Measurements from ENCODE around the gene TRIM17.
A peak's percentile ranks its signal among the peaks of the same experiment; 100 is the strongest.

TRIM17 gene

DNA sequence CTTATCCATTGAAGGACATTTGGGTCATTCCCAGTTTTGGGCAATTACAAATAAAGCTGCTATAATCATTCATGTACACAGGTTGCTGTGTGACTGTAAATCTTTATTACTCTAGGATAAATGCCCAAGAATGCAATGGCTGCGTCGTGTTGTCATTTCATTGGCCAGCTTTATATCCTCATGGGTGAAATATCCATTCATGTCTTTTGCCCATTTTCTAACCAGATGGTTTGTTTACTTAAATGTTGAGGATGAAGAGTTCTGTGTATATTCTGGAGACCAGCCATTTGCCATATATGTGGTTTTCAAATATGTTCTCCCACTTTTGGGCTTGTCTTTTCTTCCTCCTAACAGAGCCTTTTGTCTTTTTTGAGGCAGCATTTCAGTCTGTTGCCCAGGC lies 35.3 kb downstream of the TRIM17 start:
- no peak overlapping the region for H3K9ac ChIP-seq (ENCODE audit: low read depth, low read length)
- H3K9me3 ChIP-seq (ENCODE audit: control insufficient read depth, insufficient read depth, low read length) = no peaks in the 10 kb centered on the region
- H3K27me3 ChIP-seq (ENCODE audit: control insufficient read depth, insufficient read depth, low read length) = peaks cover 27% of the 10 kb centered on the region
- H3K36me3 ChIP-seq (ENCODE audit: control insufficient read depth, insufficient read depth, low read length) = no peaks in the 10 kb centered on the region
- no peaks in the 10 kb centered on the region for H3K4me1 ChIP-seq (ENCODE audit: control insufficient read depth, insufficient read depth, low read length)
- no peak overlapping the region for H3K4me3 ChIP-seq (ENCODE audit: low read depth, low read length)

DNA sequence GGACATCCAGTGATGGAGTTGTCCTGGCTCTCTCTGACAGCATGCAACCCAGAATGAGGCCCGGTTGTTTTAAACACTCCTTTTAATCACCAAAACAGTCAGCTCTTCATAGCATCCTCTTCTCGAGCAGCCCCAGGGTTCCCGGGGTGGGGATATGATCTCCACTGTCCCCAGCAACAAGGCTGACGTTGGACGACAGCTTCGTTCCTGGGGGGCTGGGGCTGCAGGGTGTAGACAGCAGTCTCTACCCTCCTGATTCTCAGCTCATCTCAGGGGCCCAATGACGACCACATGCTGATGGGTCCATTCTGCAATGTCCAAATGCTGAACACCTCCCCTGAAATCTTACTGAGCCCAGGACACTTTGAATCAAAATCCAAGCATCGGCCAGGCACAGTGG lies 37.0 kb downstream of the TRIM17 start:
- Histone ChIP-seq H3K9me3 (ENCODE audit: control insufficient read depth, insufficient read depth, low read length) (no peaks in the 10 kb centered on the region), H3K4me3 (ENCODE audit: low read depth, low read length) (no peak overlapping the region), H3K27me3 (ENCODE audit: control insufficient read depth, insufficient read depth, low read length) (peaks cover 27% of the 10 kb centered on the region), H3K36me3 (ENCODE audit: control insufficient read depth, insufficient read depth, low read length) (no peaks in the 10 kb centered on the region), H3K9ac (ENCODE audit: low read depth, low read length) (no peak overlapping the region), H3K4me1 (ENCODE audit: control insufficient read depth, insufficient read depth, low read length) (no peaks in the 10 kb centered on the region)

- H3K27me3 ChIP-seq (ENCODE audit: control insufficient read depth, insufficient read depth, low read length) = peaks cover 27% of the 10 kb centered on the region
- no peaks in the 10 kb centered on the region for H3K36me3 ChIP-seq (ENCODE audit: control insufficient read depth, insufficient read depth, low read length)
- H3K9me3 ChIP-seq (ENCODE audit: control insufficient read depth, insufficient read depth, low read length) = no peaks in the 10 kb centered on the region
- H3K9ac ChIP-seq (ENCODE audit: low read depth, low read length) = no peak overlapping the region
- peak overlapping the region; percentile 49 for H3K4me3 ChIP-seq (ENCODE audit: low read depth, low read length)
- H3K4me1 ChIP-seq (ENCODE audit: control insufficient read depth, insufficient read depth, low read length) = no peaks in the 10 kb centered on the region
Observed at GRCh38 chr1:228378873-228379460, 37.7 kb downstream of the TRIM17 start.

DNA sequence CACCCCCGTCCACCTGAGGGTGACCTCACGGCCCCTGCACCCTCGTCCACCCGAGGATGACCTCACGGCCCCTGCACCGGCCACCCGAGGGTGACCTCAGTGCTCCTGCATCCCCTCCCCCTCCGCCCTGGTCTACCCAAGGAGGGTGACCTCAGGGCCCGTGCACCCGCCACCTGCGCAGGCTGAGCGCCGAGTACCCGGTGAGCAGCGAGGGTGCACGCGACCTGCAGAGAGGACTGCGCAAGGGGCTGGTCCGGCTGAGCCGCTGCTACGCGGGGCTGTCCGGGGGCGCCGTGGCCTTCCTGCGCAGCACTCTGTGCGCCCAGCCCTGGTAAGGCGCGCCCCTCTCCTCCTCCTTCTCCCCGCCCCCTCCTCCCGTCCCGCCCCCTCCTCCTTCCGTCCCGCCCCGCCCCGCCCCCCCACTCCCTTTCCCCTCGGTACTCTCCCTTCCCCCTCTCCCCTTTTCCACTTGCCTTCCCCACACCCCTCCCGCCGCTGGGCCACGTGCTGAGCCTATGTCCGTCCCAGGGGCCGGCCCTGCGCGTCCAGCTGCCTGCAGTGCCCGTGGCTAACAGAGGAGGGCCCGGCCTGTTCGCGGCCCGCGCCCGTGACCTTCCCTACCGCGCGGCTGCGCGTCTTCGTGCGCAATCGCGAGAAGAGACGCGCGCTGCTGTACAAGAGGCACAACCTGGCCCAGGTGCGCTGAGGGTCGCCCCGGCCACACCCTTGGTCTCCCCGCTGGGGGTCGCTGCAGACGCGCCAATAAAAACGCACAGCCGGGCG lies 38.4 kb downstream of the TRIM17 start:
- Histone ChIP-seq H3K9me3 (ENCODE audit: control insufficient read depth, insufficient read depth, low read length) (no peaks in the 10 kb centered on the region), H3K9ac (ENCODE audit: low read depth, low read length) (no peak overlapping the region), H3K36me3 (ENCODE audit: control insufficient read depth, insufficient read depth, low read length) (no peaks in the 10 kb centered on the region), H3K27me3 (ENCODE audit: control insufficient read depth, insufficient read depth, low read length) (peaks cover 27% of the 10 kb centered on the region), H3K4me1 (ENCODE audit: control insufficient read depth, insufficient read depth, low read length) (no peaks in the 10 kb centered on the region), H3K4me3 (ENCODE audit: low read depth, low read length) (peak overlapping the region; percentile 49)

GRCh38 chr1:228377664-228378089 lies 39.0 kb downstream of the TRIM17 start:
- H3K9me3 ChIP-seq (ENCODE audit: control insufficient read depth, insufficient read depth, low read length) = no peaks in the 10 kb centered on the region
- peaks cover 23% of the 10 kb centered on the region for H3K27me3 ChIP-seq (ENCODE audit: control insufficient read depth, insufficient read depth, low read length)
- H3K9ac ChIP-seq (ENCODE audit: low read depth, low read length) = no peak overlapping the region
- H3K4me3 ChIP-seq (ENCODE audit: low read depth, low read length) = peak overlapping the region; percentile 46
- no peaks in the 10 kb centered on the region for H3K36me3 ChIP-seq (ENCODE audit: control insufficient read depth, insufficient read depth, low read length)
- no peaks in the 10 kb centered on the region for H3K4me1 ChIP-seq (ENCODE audit: control insufficient read depth, insufficient read depth, low read length)

DNA sequence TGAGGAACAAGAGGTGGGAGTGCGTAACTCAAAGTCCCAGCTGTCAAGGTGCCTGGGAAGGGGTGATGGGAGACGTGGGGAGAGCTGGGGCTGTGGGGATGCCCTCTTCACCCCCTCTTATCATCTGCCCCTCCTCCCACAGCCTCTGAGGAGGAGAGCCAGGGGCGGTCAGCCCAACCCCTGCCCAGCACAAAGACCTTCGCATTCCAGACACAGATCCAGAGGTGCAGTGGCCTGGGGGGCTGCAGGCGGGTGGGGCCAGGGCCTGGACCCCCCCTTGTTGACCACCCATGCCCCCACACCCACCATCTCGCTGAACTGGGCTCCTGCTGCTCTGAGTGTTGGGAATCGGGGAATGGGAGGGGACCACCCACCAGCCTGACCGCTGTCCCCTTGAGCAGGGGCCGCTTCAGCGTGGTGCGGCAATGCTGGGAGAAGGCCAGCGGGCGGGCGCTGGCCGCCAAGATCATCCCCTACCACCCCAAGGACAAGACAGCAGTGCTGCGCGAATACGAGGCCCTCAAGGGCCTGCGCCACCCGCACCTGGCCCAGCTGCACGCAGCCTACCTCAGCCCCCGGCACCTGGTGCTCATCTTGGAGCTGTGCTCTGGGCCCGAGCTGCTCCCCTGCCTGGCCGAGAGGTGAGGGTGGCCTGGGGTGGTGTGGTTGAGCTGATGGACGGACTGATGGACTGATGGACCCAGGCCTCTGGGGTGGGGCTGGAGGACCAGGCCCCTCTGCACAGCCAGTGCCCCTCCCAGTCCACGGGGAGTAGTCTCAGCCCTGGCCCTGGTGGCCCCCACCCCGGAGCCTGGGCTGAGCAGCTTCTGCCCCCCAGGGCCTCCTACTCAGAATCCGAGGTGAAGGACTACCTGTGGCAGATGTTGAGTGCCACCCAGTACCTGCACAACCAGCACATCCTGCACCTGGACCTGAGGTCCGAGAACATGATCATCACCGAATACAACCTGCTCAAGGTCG lies 39.7 kb downstream of the TRIM17 start:
- Histone ChIP-seq H3K9me3 (ENCODE audit: control insufficient read depth, insufficient read depth, low read length) (no peaks in the 10 kb centered on the region), H3K9ac (ENCODE audit: low read depth, low read length) (no peak overlapping the region), H3K4me3 (ENCODE audit: low read depth, low read length) (no peak overlapping the region), H3K4me1 (ENCODE audit: control insufficient read depth, insufficient read depth, low read length) (no peaks in the 10 kb centered on the region), H3K27me3 (ENCODE audit: control insufficient read depth, insufficient read depth, low read length) (peaks cover 20% of the 10 kb centered on the region), H3K36me3 (ENCODE audit: control insufficient read depth, insufficient read depth, low read length) (no peaks in the 10 kb centered on the region)

- Histone ChIP-seq H3K4me1 (ENCODE audit: control insufficient read depth, insufficient read depth, low read length) (no peaks in the 10 kb centered on the region), H3K36me3 (ENCODE audit: control insufficient read depth, insufficient read depth, low read length) (no peaks in the 10 kb centered on the region), H3K27me3 (ENCODE audit: control insufficient read depth, insufficient read depth, low read length) (peaks cover 16% of the 10 kb centered on the region), H3K9me3 (ENCODE audit: control insufficient read depth, insufficient read depth, low read length) (no peaks in the 10 kb centered on the region), H3K9ac (ENCODE audit: low read depth, low read length) (no peak overlapping the region), H3K4me3 (ENCODE audit: low read depth, low read length) (no peak overlapping the region)
Observed at GRCh38 chr1:228376262-228376628, 40.4 kb downstream of the TRIM17 start.

GRCh38 chr1:228375578-228376261 lies 40.9 kb downstream of the TRIM17 start:
- no peaks in the 10 kb centered on the region for H3K36me3 ChIP-seq (ENCODE audit: control insufficient read depth, insufficient read depth, low read length)
- no peak overlapping the region for H3K4me3 ChIP-seq (ENCODE audit: low read depth, low read length)
- H3K9ac ChIP-seq (ENCODE audit: low read depth, low read length) = no peak overlapping the region
- no peaks in the 10 kb centered on the region for H3K4me1 ChIP-seq (ENCODE audit: control insufficient read depth, insufficient read depth, low read length)
- peaks cover 11% of the 10 kb centered on the region for H3K27me3 ChIP-seq (ENCODE audit: control insufficient read depth, insufficient read depth, low read length)
- no peaks in the 10 kb centered on the region for H3K9me3 ChIP-seq (ENCODE audit: control insufficient read depth, insufficient read depth, low read length)

DNA sequence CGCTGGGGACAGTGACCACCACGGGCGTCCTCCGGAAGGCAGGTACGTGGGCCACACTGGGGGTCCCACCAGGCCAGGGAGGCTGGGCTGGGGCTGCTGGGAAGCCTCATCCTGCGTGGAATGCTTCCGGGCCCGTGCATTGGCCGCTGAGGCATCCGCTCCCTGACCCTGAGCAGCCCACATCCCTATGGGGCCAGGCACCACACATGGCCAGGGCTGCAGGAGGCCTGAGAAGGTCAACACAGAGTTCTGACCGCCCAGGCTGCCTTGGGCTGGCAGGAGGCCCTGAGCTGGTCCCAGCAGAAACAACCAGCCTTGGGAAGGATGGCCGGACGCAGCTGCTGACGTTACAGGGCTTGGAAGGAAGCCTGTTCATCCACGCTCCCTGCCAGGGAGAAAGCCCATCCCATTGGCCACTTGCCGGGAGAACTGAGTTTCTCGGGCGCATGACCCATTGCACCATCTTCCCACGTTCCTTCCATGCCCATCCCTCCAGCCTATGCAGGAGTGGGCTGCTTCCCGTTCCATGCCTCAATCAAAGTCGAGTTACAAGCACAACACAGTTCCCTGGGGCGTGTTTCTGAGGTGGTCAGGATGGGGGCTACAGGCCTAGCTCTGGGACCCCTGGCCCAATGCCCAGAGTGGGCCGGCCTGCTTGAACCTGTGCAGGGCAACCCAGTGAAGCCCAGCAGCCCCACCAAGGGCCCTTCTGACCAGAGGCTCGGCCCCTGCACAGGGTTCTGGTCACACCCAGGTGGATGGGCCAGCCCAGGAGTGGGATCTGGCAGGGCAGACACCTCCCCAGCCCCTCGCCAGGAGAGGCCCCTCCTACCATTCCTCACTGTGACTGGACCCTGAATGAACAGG lies 41.7 kb downstream of the TRIM17 start:
- Histone ChIP-seq H3K27me3 (ENCODE audit: control insufficient read depth, insufficient read depth, low read length) (peaks cover 8% of the 10 kb centered on the region), H3K9me3 (ENCODE audit: control insufficient read depth, insufficient read depth, low read length) (no peaks in the 10 kb centered on the region), H3K4me1 (ENCODE audit: control insufficient read depth, insufficient read depth, low read length) (no peaks in the 10 kb centered on the region), H3K9ac (ENCODE audit: low read depth, low read length) (no peak overlapping the region), H3K4me3 (ENCODE audit: low read depth, low read length) (no peak overlapping the region), H3K36me3 (ENCODE audit: control insufficient read depth, insufficient read depth, low read length) (no peaks in the 10 kb centered on the region)

DNA sequence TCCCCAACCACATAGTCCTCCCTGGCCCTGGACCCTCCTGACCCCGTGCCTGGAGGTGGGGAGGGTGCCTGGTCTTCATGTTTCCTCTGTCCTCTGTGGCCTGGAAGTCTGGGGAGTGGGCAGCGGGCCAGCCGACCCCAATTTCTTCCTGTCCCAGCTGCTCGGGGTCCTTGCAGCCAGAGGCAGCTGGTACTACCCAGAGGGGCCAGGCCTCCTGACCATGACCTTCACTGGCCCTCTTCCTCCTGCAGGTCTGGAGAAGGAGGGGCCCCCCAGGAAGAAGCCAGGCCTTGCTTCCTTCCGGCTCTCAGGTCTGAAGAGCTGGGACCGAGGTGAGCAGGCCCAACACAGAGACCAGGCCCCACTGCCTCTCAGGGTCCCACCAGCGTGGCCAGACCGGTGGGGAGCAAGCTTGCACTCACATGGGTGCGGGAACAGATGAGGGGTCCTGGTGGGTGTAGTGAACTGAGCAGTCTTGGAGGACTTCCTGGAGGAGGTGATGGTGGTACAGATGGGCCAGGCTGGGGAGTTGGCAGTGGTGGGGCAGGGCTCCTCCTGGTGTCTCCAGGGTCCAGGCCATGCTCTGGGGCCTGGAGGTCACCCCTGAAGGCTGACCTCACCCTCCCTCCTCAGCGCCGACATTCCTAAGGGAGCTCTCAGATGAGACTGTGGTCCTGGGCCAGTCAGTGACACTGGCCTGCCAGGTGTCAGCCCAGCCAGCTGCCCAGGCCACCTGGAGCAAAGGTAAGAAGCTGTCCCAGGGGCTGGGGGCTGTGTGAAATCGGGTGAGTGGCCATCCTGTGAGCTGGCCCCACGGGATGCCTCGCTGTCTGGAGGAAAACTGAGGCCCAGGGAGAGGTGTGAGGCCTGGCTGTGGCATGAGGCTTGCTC lies 42.7 kb downstream of the TRIM17 start:
- H3K9me3 ChIP-seq (ENCODE audit: control insufficient read depth, insufficient read depth, low read length) = no peaks in the 10 kb centered on the region
- H3K27me3 ChIP-seq (ENCODE audit: control insufficient read depth, insufficient read depth, low read length) = no peaks in the 10 kb centered on the region
- H3K9ac ChIP-seq (ENCODE audit: low read depth, low read length) = no peak overlapping the region
- no peaks in the 10 kb centered on the region for H3K36me3 ChIP-seq (ENCODE audit: control insufficient read depth, insufficient read depth, low read length)
- no peaks in the 10 kb centered on the region for H3K4me1 ChIP-seq (ENCODE audit: control insufficient read depth, insufficient read depth, low read length)
- no peak overlapping the region for H3K4me3 ChIP-seq (ENCODE audit: low read depth, low read length)
